HG02981 (cell line): ENCODE measurements around the gene GPX1.
A peak's percentile ranks its signal among the peaks of the same experiment; 100 is the strongest.
"Not testable (repeated sequence)": the region's sequence is repeated elsewhere in the genome, so short reads cannot be mapped to it uniquely, and the experiment has no call there.

Experiments used
- ATAC-seq: cut with Tn5 transposase; IDR thresholded peaks from one replicate; pipeline ENCODE4 v1.9.1; 2021; ENCODE audit warnings: mild to moderate bottlenecking, moderate library complexity; ENCODE audit not compliant: unreplicated experiment

GPX1 gene

GRCh38 chr3:49358884-49359225 lies 702 bp upstream of the GPX1 start:
- ATAC-seq = peak; percentile 2

- ATAC-seq = peak; percentile 20
These were observed 523 bp downstream of the GPX1 start for GRCh38 chr3:49357443-49358216.

GRCh38 chr3:49357095-49357442 lies 1.1 kb downstream of the GPX1 start:
- not testable (repeated sequence) for ATAC-seq

- no peak for ATAC-seq
These were observed 5.2 kb downstream of the GPX1 start for GRCh38 chr3:49352890-49353421.

GRCh38 chr3:49352281-49352680 lies 5.9 kb downstream of the GPX1 start:
- no peak for ATAC-seq

- ATAC-seq = no peak
These were observed 6.6 kb downstream of the GPX1 start for GRCh38 chr3:49351521-49352011.

GRCh38 chr3:49349348-49350114 lies 8.6 kb downstream of the GPX1 start:
- ATAC-seq = no peak

GRCh38 chr3:49348361-49348760 lies 9.8 kb downstream of the GPX1 start:
- ATAC-seq = not testable (repeated sequence)

- no peak for ATAC-seq
These were observed 11.3 kb downstream of the GPX1 start for GRCh38 chr3:49346797-49347251.

- ATAC-seq = no peak
These were observed 15.0 kb downstream of the GPX1 start for GRCh38 chr3:49343163-49343562.

- no peak for ATAC-seq
These were observed 16.2 kb downstream of the GPX1 start for GRCh38 chr3:49341996-49342395.

GRCh38 chr3:49339941-49340800 lies 18.0 kb downstream of the GPX1 start, which contains the start of gene USP4:
Gene USP4 (minus strand): TSS chr3:49340053. CDS start chr3:49340024, 29 bp downstream.
- peak; percentile 81 for ATAC-seq

GRCh38 chr3:49339581-49339940 lies 18.6 kb downstream of the GPX1 start:
- ATAC-seq = no peak

- ATAC-seq = no peak
These were observed 24.1 kb downstream of the GPX1 start for GRCh38 chr3:49333916-49334633.

GRCh38 chr3:49333091-49333490 lies 25.1 kb downstream of the GPX1 start:
- no peak for ATAC-seq

GRCh38 chr3:49329186-49329585 lies 29.0 kb downstream of the GPX1 start:
- ATAC-seq = no peak

GRCh38 chr3:49328350-49328749 lies 29.8 kb downstream of the GPX1 start:
- not testable (repeated sequence) for ATAC-seq

- no peak for ATAC-seq
These were observed 30.7 kb downstream of the GPX1 start for GRCh38 chr3:49327485-49327884.

- ATAC-seq = no peak
These were observed 33.4 kb downstream of the GPX1 start for GRCh38 chr3:49324768-49325167.
